OCI-LY1 (cell line): ENCODE data around the gene DMD.

Experiments used
- H2AFZ ChIP-seq: fragments of 200-600 bp; sonication (generic), shearing (Covaris generic); 2 replicates; pipeline ENCODE4 v1.6.0; 2014; ENCODE audit warnings: antibody characterized with exemption, mild to moderate bottlenecking, low read length
- H3F3A ChIP-seq: fragments of 200-600 bp; sonication (generic), shearing (Covaris generic); 2 replicates; pipeline ENCODE4 v1.6.0; 2014; ENCODE audit warnings: mild to moderate bottlenecking, antibody characterized with exemption, low read length, moderate library complexity; ENCODE audit not compliant: insufficient read depth
- H3K27ac ChIP-seq: fragments of 200-600 bp; sonication (generic); 2 replicates; pipeline ENCODE4 v1.5.1; 2014; ENCODE audit warnings: low read length, mixed run types, mild to moderate bottlenecking, low read depth; ENCODE audit not compliant: poor library complexity, severe bottlenecking
- H3K27me3 ChIP-seq: fragments of 200-600 bp; sonication (generic); 2 replicates; pipeline ENCODE4 v1.6.0; 2014; ENCODE audit warnings: antibody characterized with exemption, mild to moderate bottlenecking, low read length, moderate library complexity; ENCODE audit not compliant: insufficient read depth
- H3K36me3 ChIP-seq: fragments of 200-600 bp; sonication (generic); 2 replicates; pipeline ENCODE4 v1.6.1; 2014; ENCODE audit warnings: mild to moderate bottlenecking, antibody characterized with exemption, low read length, moderate library complexity, mixed read lengths; ENCODE audit not compliant: insufficient read depth
- H3K4me1 ChIP-seq: fragments of 200-600 bp; sonication (generic); 2 replicates; pipeline ENCODE4 v1.5.1; 2014; ENCODE audit warnings: mild to moderate bottlenecking, low read length, moderate library complexity; ENCODE audit not compliant: insufficient read depth, severe bottlenecking
- H3K4me2 ChIP-seq: fragments of 200-600 bp; sonication (generic), shearing (Covaris generic); 2 replicates; pipeline ENCODE4 v1.6.1; 2014; ENCODE audit warnings: low read length
- H3K4me3 ChIP-seq: fragments of 200-600 bp; sonication (generic); 2 replicates; pipeline ENCODE4 v1.5.1; 2014; ENCODE audit warnings: low read length, low read depth, mild to moderate bottlenecking, mixed read lengths; ENCODE audit not compliant: poor library complexity, severe bottlenecking
- H3K79me2 ChIP-seq: fragments of 200-600 bp; shearing (Covaris generic); 2 replicates; pipeline ENCODE4 v1.6.1; 2016; ENCODE audit warnings: mixed run types, low read length, mixed read lengths; ENCODE audit not compliant: insufficient read depth
- H3K9ac ChIP-seq: fragments of 200-600 bp; sonication (generic), shearing (Covaris generic); 2 replicates; pipeline ENCODE4 v1.6.1; 2014; ENCODE audit warnings: mild to moderate bottlenecking, low read length, mixed read lengths
- H3K9me2 ChIP-seq: fragments of 200-600 bp; sonication (generic), shearing (Covaris generic); 2 replicates; pipeline ENCODE4 v1.6.1; 2014; ENCODE audit warnings: low read depth, mild to moderate bottlenecking, low read length, mixed read lengths
- H3K9me3 ChIP-seq: fragments of 200-600 bp; shearing (Covaris generic); 2 replicates; pipeline ENCODE4 v1.6.1; 2014; ENCODE audit warnings: low read length, mixed read lengths
- H4K20me1 ChIP-seq: fragments of 200-600 bp; sonication (generic), shearing (Covaris generic); 2 replicates; pipeline ENCODE4 v1.6.0; 2016; ENCODE audit warnings: mild to moderate bottlenecking, low read length; ENCODE audit not compliant: insufficient read depth
- CTCF ChIP-seq: fragments of 200-600 bp; sonication (generic), shearing (Covaris generic); IDR thresholded peaks from 2 replicates; pipeline ENCODE4 v1.5.1; 2017; ENCODE audit warnings: mild to moderate bottlenecking, antibody characterized with exemption, low read length, moderate library complexity, mixed read lengths
- EZH2 ChIP-seq: fragments of 200-600 bp; sonication (generic), shearing (Covaris generic); IDR thresholded peaks from 2 replicates; pipeline ENCODE4 v1.8.0; 2017; ENCODE audit warnings: borderline replicate concordance, mixed run types, mild to moderate bottlenecking, antibody characterized with exemption, low read length, moderate library complexity, mixed read lengths

DMD gene

DNA sequence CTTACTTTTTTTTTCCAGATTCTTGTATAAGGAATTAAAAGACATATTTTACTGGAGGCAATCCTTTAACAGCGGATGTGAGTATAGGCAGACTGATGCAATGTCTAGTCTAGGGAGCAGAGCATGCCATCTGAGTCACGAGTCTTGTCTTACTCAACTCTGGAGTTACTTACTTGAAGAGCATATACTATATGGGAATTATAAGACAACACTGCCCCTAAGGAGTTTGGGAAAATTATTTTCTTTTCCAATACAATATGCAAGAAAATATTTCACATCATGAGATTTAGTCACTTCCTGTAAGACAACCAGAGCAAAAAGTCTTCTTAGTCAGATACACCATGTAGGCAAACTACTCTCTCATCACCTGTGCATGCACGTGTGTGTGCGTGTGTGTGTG lies 1602.2 kb downstream of the DMD start:
- H3K79me2 ChIP-seq, result no peaks in the 10 kb centered on the region
- H3K4me1 ChIP-seq, result no peaks in the 10 kb centered on the region
- no peaks in the 10 kb centered on the region for H3K27me3 ChIP-seq
- H3K4me2 ChIP-seq, result no peak overlapping the region
- no peak overlapping the region for H3K9ac ChIP-seq
- no peak overlapping the region for H2AFZ ChIP-seq
- H3K4me3 ChIP-seq, result no peak overlapping the region
- H4K20me1 ChIP-seq, result no peaks in the 10 kb centered on the region
- no peaks in the 10 kb centered on the region for H3F3A ChIP-seq
- H3K36me3 ChIP-seq, result no peaks in the 10 kb centered on the region
- no peak overlapping the region for H3K27ac ChIP-seq
- TF ChIP-seq CTCF, result no peak
- TF ChIP-seq EZH2, result no peak
- no peaks in the 10 kb centered on the region for H3K9me2 ChIP-seq
- no peaks in the 10 kb centered on the region for H3K9me3 ChIP-seq

DNA sequence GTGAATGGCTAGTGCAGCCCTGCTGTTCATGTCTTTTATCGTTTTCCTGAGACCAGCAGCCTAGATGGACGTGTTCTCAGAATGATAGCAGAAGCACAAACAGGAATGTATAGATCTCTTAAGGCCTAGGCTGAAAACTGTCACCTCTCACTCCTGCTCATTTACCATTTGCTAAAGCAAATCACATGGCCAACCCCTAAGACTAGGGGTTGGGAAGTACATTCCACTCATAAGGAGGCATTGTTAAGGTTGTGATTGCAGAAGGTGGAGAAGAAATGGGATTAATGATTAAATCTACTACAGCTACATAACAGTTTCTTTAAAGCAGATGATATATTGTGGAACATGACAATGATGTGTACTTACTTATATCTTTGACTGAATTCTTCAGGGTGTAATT lies 1602.7 kb downstream of the DMD start:
- H3K4me2 ChIP-seq, result no peak overlapping the region
- no peaks in the 10 kb centered on the region for H3K27me3 ChIP-seq
- no peak overlapping the region for H3K4me3 ChIP-seq
- no peak overlapping the region for H3K27ac ChIP-seq
- no peaks in the 10 kb centered on the region for H4K20me1 ChIP-seq
- H3K36me3 ChIP-seq, result no peaks in the 10 kb centered on the region
- no peak for TF ChIP-seq EZH2
- H3K4me1 ChIP-seq, result no peaks in the 10 kb centered on the region
- no peaks in the 10 kb centered on the region for H3F3A ChIP-seq
- H3K9me2 ChIP-seq, result no peaks in the 10 kb centered on the region
- no peaks in the 10 kb centered on the region for H3K79me2 ChIP-seq
- no peak overlapping the region for H2AFZ ChIP-seq
- no peak overlapping the region for H3K9ac ChIP-seq
- no peaks in the 10 kb centered on the region for H3K9me3 ChIP-seq

- no peak overlapping the region for H3K4me2 ChIP-seq
- no peak overlapping the region for H3K9ac ChIP-seq
- H3K4me3 ChIP-seq, result no peak overlapping the region
- no peaks in the 10 kb centered on the region for H3K79me2 ChIP-seq
- H3F3A ChIP-seq, result no peaks in the 10 kb centered on the region
- H3K4me1 ChIP-seq, result no peaks in the 10 kb centered on the region
- no peaks in the 10 kb centered on the region for H3K9me2 ChIP-seq
- H3K36me3 ChIP-seq, result no peaks in the 10 kb centered on the region
- H3K9me3 ChIP-seq, result no peaks in the 10 kb centered on the region
- TF ChIP-seq EZH2 (no peak), CTCF (no peak)
- H3K27me3 ChIP-seq, result no peaks in the 10 kb centered on the region
- H2AFZ ChIP-seq, result no peak overlapping the region
- H4K20me1 ChIP-seq, result no peaks in the 10 kb centered on the region
- H3K27ac ChIP-seq, result no peak overlapping the region
Measured at GRCh38 chrX:31606771-31607170, 1604.6 kb downstream of the DMD start.

DNA sequence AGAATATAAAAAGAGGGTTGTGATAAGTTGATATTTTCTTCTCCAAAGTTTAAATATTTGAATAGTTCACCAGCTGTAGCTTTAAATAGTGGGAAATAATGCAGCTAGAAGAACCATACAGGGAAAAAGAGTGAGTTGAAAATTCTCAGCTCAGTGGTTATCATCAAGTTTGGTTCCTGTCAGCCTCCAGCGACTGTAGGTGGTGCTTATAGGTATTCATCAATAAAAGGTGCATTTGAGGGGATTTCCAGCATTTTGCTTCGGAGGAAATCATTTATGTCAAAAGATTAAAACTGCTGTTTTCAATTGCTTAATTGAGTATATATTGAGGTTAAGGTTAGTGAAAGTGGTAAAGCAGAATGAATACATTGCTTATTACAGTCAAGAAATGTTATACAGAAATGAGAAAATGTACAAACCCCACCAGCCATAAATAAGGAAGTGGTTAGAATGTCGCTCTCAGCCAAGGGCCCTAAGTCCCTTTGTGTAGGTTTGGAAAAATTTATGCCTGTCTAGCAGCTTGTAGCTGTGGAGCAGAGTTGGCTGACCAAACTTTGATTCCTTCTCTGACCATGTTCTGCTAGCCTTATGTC lies 1606.6 kb downstream of the DMD start:
- Histone ChIP-seq H3K36me3 (no peaks in the 10 kb centered on the region), H3K27me3 (no peaks in the 10 kb centered on the region), H3K4me1 (no peaks in the 10 kb centered on the region), H3K4me3 (no peak overlapping the region), H2AFZ (no peak overlapping the region), H3K9me3 (no peaks in the 10 kb centered on the region), H3K79me2 (no peaks in the 10 kb centered on the region), H3K9ac (no peak overlapping the region), H3K27ac (no peak overlapping the region), H3K9me2 (no peaks in the 10 kb centered on the region), H4K20me1 (no peaks in the 10 kb centered on the region), H3F3A (no peaks in the 10 kb centered on the region), H3K4me2 (no peak overlapping the region)
- TF ChIP-seq EZH2 (no peak), CTCF (no peak)
